ENCODE results near the gene XAF1.

- TF ChIP-seq, protein P1, sequence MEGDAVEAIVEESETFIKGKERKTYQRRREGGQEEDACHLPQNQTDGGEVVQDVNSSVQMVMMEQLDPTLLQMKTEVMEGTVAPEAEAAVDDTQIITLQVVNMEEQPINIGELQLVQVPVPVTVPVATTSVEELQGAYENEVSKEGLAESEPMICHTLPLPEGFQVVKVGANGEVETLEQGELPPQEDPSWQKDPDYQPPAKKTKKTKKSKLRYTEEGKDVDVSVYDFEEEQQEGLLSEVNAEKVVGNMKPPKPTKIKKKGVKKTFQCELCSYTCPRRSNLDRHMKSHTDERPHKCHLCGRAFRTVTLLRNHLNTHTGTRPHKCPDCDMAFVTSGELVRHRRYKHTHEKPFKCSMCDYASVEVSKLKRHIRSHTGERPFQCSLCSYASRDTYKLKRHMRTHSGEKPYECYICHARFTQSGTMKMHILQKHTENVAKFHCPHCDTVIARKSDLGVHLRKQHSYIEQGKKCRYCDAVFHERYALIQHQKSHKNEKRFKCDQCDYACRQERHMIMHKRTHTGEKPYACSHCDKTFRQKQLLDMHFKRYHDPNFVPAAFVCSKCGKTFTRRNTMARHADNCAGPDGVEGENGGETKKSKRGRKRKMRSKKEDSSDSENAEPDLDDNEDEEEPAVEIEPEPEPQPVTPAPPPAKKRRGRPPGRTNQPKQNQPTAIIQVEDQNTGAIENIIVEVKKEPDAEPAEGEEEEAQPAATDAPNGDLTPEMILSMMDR (conservative IDR thresholded peaks at IDR 0.05 in 1 of 2, IDR thresholded peaks at IDR 0.05 in 1 of 2; ENCODE audit: low read depth in 1 of 2, low read length in 2 of 2), result no peak
- no peak for TF ChIP-seq EZH2 (IDR thresholded peaks at IDR 0.05; ENCODE audit: low read length, missing control alignments)
These were observed 49.3 kb upstream of the XAF1 start for GRCh38 chr17:6706499-6706898.

Data from fibroblast of lung (primary cell).